Measurements from ENCODE around the gene BAZ2B.

Gene BAZ2B

DNA sequence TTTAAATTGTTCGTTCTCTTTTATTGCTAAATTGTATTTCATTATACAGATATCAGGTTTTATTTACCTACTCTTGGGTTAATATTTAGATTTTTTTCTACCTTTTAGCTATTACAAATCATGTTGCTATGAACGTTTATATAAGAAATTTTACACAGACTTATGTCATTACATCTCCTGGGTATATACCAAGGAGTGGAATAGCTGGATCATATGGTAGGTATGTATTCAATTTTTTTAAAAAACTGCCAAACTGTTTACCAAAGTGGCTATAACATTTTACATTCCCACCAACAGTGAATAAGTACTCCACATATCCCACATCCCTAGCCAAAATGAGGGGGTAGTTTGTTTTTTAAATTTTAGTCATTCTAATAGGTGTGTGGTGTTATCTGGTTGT is 32.3 kb upstream of the BAZ2B start:
- DNase-seq (ENCODE audit: low spot score), result no peak
- TF ChIP-seq, protein P1, sequence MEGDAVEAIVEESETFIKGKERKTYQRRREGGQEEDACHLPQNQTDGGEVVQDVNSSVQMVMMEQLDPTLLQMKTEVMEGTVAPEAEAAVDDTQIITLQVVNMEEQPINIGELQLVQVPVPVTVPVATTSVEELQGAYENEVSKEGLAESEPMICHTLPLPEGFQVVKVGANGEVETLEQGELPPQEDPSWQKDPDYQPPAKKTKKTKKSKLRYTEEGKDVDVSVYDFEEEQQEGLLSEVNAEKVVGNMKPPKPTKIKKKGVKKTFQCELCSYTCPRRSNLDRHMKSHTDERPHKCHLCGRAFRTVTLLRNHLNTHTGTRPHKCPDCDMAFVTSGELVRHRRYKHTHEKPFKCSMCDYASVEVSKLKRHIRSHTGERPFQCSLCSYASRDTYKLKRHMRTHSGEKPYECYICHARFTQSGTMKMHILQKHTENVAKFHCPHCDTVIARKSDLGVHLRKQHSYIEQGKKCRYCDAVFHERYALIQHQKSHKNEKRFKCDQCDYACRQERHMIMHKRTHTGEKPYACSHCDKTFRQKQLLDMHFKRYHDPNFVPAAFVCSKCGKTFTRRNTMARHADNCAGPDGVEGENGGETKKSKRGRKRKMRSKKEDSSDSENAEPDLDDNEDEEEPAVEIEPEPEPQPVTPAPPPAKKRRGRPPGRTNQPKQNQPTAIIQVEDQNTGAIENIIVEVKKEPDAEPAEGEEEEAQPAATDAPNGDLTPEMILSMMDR (IDR thresholded peaks at IDR 0.05; ENCODE audit: extremely low read depth, insufficient read depth, missing control alignments), result no peak
- in situ Hi-C loops (cut with MboI; ENCODE audit: low pct_unique_long_range_greater_than_20kb, low sequenced_read_pairs, unreplicated experiment), result no loop called here

DNA sequence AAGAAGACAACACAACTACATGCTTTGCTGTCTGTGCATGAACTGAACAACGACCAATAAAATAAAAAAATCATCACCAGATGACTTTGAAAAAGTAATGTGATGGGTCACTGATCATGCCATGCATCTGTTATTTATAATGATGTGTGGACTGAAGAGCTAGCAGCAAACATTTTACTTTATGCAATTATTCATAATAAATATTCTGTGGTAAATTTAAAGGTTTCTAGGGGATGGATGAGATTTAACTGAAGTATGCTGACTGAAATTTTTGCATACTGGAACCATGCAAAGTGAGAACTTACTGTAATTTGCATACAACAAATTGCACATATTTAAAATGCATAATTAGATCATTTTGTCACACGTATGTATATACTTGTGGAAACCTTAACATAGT is 31.3 kb upstream of the BAZ2B start:
- TF ChIP-seq, protein P1 (IDR thresholded peaks at IDR 0.05; ENCODE audit: extremely low read depth, insufficient read depth, missing control alignments), result no peak
- DNase-seq (ENCODE audit: low spot score), result no peak
- in situ Hi-C loops (cut with MboI; ENCODE audit: low pct_unique_long_range_greater_than_20kb, low sequenced_read_pairs, unreplicated experiment), result no loop called here

DNA sequence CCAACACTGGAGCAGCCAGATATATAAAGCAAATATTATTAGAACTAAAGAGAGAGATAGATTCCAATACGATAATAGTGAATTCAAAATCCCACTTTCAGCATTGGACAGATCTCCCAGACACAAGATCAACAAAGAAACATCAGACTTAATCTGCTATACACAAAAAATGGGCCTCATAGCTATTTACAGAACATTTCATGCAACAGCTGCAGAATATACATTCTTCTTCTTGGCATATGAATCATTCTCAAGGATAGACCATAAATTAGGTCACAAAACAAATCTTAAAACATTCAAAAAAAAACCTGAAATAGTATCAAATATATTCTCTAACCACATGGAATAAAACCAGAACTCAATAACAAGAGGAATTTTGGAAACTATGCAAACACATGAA is 23.8 kb upstream of the BAZ2B start:
- TF ChIP-seq, protein P1 (IDR thresholded peaks at IDR 0.05; ENCODE audit: extremely low read depth, insufficient read depth, missing control alignments), result no peak
- no peak for DNase-seq (ENCODE audit: low spot score)
- in situ Hi-C loops (cut with MboI; ENCODE audit: low pct_unique_long_range_greater_than_20kb, low sequenced_read_pairs, unreplicated experiment), result no loop called here

DNA sequence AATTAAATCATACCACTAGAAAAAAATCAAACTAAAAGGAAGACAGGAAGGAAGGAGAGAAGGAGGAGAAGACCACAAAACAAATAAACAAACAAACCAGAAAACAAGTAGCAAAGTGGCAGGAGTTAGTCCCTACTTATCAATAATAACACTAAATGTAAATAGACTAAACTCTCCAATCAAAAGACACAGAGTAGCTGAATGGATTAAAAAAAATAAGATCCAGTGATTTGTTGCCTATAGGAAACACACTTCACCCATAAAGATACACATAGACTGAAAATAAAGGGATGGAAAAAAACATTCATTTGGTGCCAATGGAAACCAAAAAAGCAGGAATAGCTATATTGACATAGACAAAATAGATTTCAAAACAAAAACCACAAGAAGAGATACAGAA is 23.4 kb upstream of the BAZ2B start:
- TF ChIP-seq, protein P1 (IDR thresholded peaks at IDR 0.05; ENCODE audit: extremely low read depth, insufficient read depth, missing control alignments), result no peak
- no peak for DNase-seq (ENCODE audit: low spot score)
- in situ Hi-C loops (cut with MboI; ENCODE audit: low pct_unique_long_range_greater_than_20kb, low sequenced_read_pairs, unreplicated experiment), result no loop called here

DNA sequence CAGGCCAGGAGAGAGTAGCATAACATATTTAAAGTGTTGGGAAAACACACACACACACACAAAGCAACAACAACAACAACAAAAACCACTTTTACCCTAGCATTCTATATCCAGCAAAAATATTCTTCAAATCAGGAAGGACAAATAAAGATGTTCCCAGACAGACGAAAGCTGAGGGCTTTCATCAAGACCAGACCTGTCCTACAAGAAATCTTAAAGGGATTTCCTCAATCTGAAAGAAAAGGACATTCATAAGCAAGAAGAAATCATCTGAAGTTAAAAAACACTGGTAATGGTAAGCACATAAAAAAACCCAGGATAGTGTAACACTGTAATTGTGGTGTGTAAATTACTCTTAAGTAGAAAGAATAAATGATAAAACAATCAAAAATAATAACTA is 22.7 kb upstream of the BAZ2B start:
- in situ Hi-C loops (cut with MboI; ENCODE audit: low pct_unique_long_range_greater_than_20kb, low sequenced_read_pairs, unreplicated experiment), result no loop called here
- TF ChIP-seq, protein P1 (IDR thresholded peaks at IDR 0.05; ENCODE audit: extremely low read depth, insufficient read depth, missing control alignments), result no peak

DNA sequence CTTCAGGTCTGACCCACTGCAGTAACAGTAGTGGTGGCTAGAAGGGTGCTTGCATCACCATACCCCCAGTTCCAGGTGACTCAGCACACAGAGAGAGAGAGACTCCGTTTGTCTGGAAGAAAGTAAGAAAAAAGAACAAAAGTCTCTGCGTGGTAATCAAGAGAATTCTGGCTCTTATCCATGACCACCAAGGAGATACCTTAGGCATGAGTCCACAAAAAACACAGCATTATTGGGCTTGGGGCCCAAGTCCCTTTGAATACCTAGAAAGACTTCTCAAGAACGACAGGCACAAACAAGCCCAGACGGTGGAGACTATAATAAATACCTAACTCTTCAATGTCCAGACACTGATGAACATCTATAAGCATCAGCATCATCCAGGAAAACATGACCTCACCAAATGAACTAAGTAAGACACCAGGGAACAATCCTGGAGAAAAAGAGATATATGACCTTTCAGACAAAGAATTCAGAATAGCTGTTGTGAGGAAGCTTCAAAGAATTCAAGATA is 21.7 kb upstream of the BAZ2B start:
- TF ChIP-seq, protein P1 (IDR thresholded peaks at IDR 0.05; ENCODE audit: extremely low read depth, insufficient read depth, missing control alignments), result no peak
- in situ Hi-C loops (cut with MboI; ENCODE audit: low pct_unique_long_range_greater_than_20kb, low sequenced_read_pairs, unreplicated experiment), result no loop called here
- DNase-seq (ENCODE audit: low spot score), result no peak

More for the DNA sequence above, 22.7 kb upstream of the BAZ2B start:
- no peak for DNase-seq (ENCODE audit: low spot score)

DNA sequence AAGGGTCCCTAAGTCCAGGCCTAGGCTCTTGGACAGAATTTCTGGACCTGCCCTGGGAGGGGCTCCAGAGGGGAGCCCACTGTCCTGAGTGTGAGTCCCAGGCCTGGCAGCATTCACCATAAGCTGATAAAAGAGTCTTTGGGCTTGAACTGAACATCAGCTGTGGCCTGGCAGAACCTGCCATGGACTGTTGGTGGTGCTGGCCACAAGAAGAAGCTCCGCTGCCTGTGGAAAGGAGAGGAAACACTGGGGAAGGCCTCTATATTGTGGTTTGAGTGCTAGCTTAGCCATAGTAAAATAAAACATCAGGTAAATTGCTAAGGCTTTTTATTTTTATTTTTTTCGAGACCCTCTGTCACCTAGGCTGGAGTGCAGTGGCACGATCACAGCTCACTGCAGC is 20.9 kb upstream of the BAZ2B start:
- TF ChIP-seq, protein P1 (IDR thresholded peaks at IDR 0.05; ENCODE audit: extremely low read depth, insufficient read depth, missing control alignments), result no peak
- no peak for DNase-seq (ENCODE audit: low spot score)
- in situ Hi-C loops (cut with MboI; ENCODE audit: low pct_unique_long_range_greater_than_20kb, low sequenced_read_pairs, unreplicated experiment), result no loop called here
